AG04450 (cell line): ENCODE measurements around the gene STYX. TPM values are rescaled to one million over a fixed set of nuclear protein-coding genes. Genes with fewer than 3 reads are reported as not detected.

Source experiments
- CTCF ChIA-PET: fragments of 300-600, 350-600 bp; formaldehyde crosslinking; extraction: SDS; loops from one replicate; lab custom pipeline; 2022; ENCODE audit warnings: antibody characterized with exemption, inconsistent platforms; lab: Charles Lee
- POLR2A ChIA-PET: fragments of 350-600 bp; formaldehyde crosslinking; extraction: SDS; loops from one replicate; lab custom pipeline; 2021; ENCODE audit warnings: antibody characterized with exemption, inconsistent platforms; lab: Yijun Ruan, JAX
- DNase-seq: peaks from one replicate; pipeline ENCODE4 v3.0.0-alpha.2; 2011; ENCODE audit warnings: low read depth, low spot score
- H3K27ac ChIP-seq: one replicate; pipeline ENCODE4 v1.5.1; 2012; ENCODE audit warnings: low read depth, low read length, control low read depth
- H3K27me3 ChIP-seq: one replicate; pipeline ENCODE4 v1.6.0; 2012; ENCODE audit warnings: low read length; ENCODE audit not compliant: control insufficient read depth, insufficient read depth
- H3K4me3 ChIP-seq: 2 replicates; pipeline ENCODE4 v1.5.1; 2011; ENCODE audit warnings: mild to moderate bottlenecking, low read depth, low read length, control low read depth
- H3K9me3 ChIP-seq: 2 replicates; pipeline ENCODE4 v1.5.1; 2012; ENCODE audit warnings: low read length; ENCODE audit not compliant: control insufficient read depth, insufficient read depth
- CTCF ChIP-seq: IDR thresholded peaks from 2 replicates; pipeline ENCODE4 v1.5.1; 2011; ENCODE audit warnings: low read depth, low read length, control low read depth, inconsistent platforms
- polyA plus RNA-seq: library from polyadenylated mRNA; depleted of rRNA; stranded (reverse); fragments of >200 nt; gene quantifications from 2 replicates; pipeline ENCODE4 v1.2.3, GENCODE V29; 2011; rRNA removed
- small RNA-seq: library from RNA; depleted of rRNA; stranded (forward); fragments of <200 nt; gene quantifications from one replicate; pipeline ENCODE3, GENCODE V24; 2012; ENCODE audit warnings: low read depth; ENCODE audit not compliant: insufficient read length

Gene STYX
- polyA plus RNA-seq, 1 experiment = 13.1 TPM

- no peak for TF ChIP-seq CTCF
- Histone ChIP-seq H3K27ac (no peak overlapping the region), H3K27me3 (no peaks in the 10 kb centered on the region), H3K4me3 (no peak overlapping the region), H3K9me3 (no peaks in the 10 kb centered on the region)
- no peak for DNase-seq
- ChIA-PET CTCF (interaction anchor here (0.7 to 4.4 kb wide), 8 partner anchors 10 to 1524 kb away, joined by 3 to 28 read pairs (median 4); no protein-coding TSS in a partner anchor), POLR2A (interaction anchor here (0.6 kb wide), 1 partner anchor 123 kb away, joined by 5 read pairs; no protein-coding TSS in a partner anchor)
Measured at GRCh38 chr14:52824462-52824861, 94.5 kb downstream of the STYX start.

Small RNA genes lying within 50 kb of the gene (small RNA-seq; reads per million reads assigned to genes)
- gene AL139317.2 = not detected

Other genes starting within 250 kb of the STYX start
- gene TXNDC16, start 177.7 kb upstream of the STYX start, polyA plus RNA-seq = 2.5 and 3.8 TPM in 2 replicates
- gene GPR137C, start 177.3 kb upstream of the STYX start, polyA plus RNA-seq = 0.97 and 1.3 TPM in 2 replicates
- 30.9 and 43.6 TPM in 2 replicates for gene ERO1A, start 34.6 kb upstream of the STYX start, polyA plus RNA-seq
- 91.9 and 140 TPM in 2 replicates for gene PSMC6, start 23.0 kb upstream of the STYX start, polyA plus RNA-seq
- 40.7 and 47.2 TPM in 2 replicates for gene GNPNAT1, start 61.4 kb downstream of the STYX start, polyA plus RNA-seq
- 336 and 485 TPM in 2 replicates for gene FERMT2, start 220.9 kb downstream of the STYX start, polyA plus RNA-seq